Measurements from ENCODE around the gene CYB5A. TPM values are rescaled to one million over a fixed set of nuclear protein-coding genes. Genes with fewer than 3 reads are reported as not detected.

CYB5A gene
- total and polyA plus RNA-seq, 9 of the 15 experiments (the other 6 are each of a cell fraction or from before 2014, with no cell fraction given), result 11.9 to 22.6 (median 14.1) TPM

- TF ChIP-seq ZNF696 (CRISPR knock-in tag; conservative IDR thresholded peaks at IDR 0.05) (no peak), ZFP1 (CRISPR knock-in tag; IDR thresholded peaks at IDR 0.05) (no peak), SOX6 (IDR thresholded peaks at IDR 0.05) (no peak)
- TF ChIP-seq, protein P1, sequence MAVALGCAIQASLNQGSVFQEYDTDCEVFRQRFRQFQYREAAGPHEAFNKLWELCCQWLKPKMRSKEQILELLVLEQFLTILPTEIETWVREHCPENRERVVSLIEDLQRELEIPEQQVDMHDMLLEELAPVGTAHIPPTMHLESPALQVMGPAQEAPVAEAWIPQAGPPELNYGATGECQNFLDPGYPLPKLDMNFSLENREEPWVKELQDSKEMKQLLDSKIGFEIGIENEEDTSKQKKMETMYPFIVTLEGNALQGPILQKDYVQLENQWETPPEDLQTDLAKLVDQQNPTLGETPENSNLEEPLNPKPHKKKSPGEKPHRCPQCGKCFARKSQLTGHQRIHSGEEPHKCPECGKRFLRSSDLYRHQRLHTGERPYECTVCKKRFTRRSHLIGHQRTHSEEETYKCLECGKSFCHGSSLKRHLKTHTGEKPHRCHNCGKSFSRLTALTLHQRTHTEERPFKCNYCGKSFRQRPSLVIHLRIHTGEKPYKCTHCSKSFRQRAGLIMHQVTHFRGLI (CRISPR knock-in tag; IDR thresholded peaks at IDR 0.05), result no peak
Measured at GRCh38 chr18:74265546-74266098, 26.1 kb downstream of the CYB5A start (continued).

- no peaks in the 10 kb centered on the region for H3K36me3 ChIP-seq (ENCODE audit: control insufficient read depth, insufficient read depth, low read length)
- intact Hi-C loops (cut with micrococcal nuclease) (no loop called here), in situ Hi-C loops (cut with MboI) (no loop called here)
- FAIRE-seq (no peak), ATAC-seq (no peak), DNase-seq (ENCODE audit: extremely low read depth in 1 of 4, low spot score in 3 of 4) (no peak)
- no peak overlapping the region for H2AFZ ChIP-seq (ENCODE audit: low read depth, low read length)
- H3K9me1 ChIP-seq (ENCODE audit: control insufficient read depth, insufficient read depth, low read length), result no peaks in the 10 kb centered on the region
- H3K27ac ChIP-seq (ENCODE audit: extremely low read depth, low read depth, low read length), result no peak overlapping the region
- POLR2A ChIA-PET, result interaction anchor here (0.6 to 0.7 kb wide), 2 partner anchors 57 to 1006 kb away, joined by 3 to 4 read pairs; no protein-coding TSS in a partner anchor
- H3K27me3 ChIP-seq (ENCODE audit: control insufficient read depth in 2 of 2, insufficient read depth in 2 of 2, low read length in 2 of 2), result no peaks in the 10 kb centered on the region
- 51% methylated on average over 10 of the region's 10 CpGs for WGBS (ENCODE audit: insufficient coverage, low coverage, missing lambda C conversion rate)
- H3K79me2 ChIP-seq (ENCODE audit: control insufficient read depth, insufficient read depth, low read length), result no peaks in the 10 kb centered on the region
- TF ChIP-seq ARNT (IDR thresholded peaks at IDR 0.05) (no peak), CLOCK (CRISPR knock-in tag; IDR thresholded peaks at IDR 0.05; ENCODE audit: borderline replicate concordance) (no peak), ZBTB8A (IDR thresholded peaks at IDR 0.05; ENCODE audit: partially characterized antibody) (no peak), CBFB (CRISPR knock-in tag; IDR thresholded peaks at IDR 0.05) (no peak), ZNF79 (CRISPR knock-in tag; IDR thresholded peaks at IDR 0.05; ENCODE audit: low read depth) (no peak), RFX5 (IDR thresholded peaks at IDR 0.05; ENCODE audit: low read depth, low read length) (no peak), PKNOX1 (IDR thresholded peaks at IDR 0.05) (peak; percentile 25; the same call in 1 of the 2 replicates)
- TF ChIP-seq, protein P1 (CRISPR knock-in tag; IDR thresholded peaks at IDR 0.05), result no peak
- no peak overlapping the region for H3K4me3 ChIP-seq
- H3K9ac ChIP-seq (ENCODE audit: insufficient read depth in 1 of 2, low read depth in 2 of 2, low read length in 2 of 2), result no peak overlapping the region
- CTCF ChIA-PET (ENCODE audit: low intra/inter-chr PET ratio), result no interaction called here
- no TSS peak for BruUV-seq (replicated peaks)
- no peak overlapping the region for H3K4me2 ChIP-seq (ENCODE audit: insufficient read depth, low read length)
- H4K20me1 ChIP-seq (replicated peaks; ENCODE audit: control insufficient read depth, insufficient read depth, low read length), result no peaks in the 10 kb centered on the region
- peaks cover 0 to 31% of the 10 kb centered on the region in 2 experiments; a peak in 4 of 5 replicates for H3K4me1 ChIP-seq (replicated peaks in 1 of 2; ENCODE audit: control insufficient read depth in 2 of 2, insufficient read depth in 2 of 2, low read length in 2 of 2)
- H3K9me3 ChIP-seq (replicated peaks; ENCODE audit: control insufficient read depth, insufficient read depth, low read depth, low read length), result no peaks in the 10 kb centered on the region
Measured at GRCh38 chr18:74264303-74265020, 27.3 kb downstream of the CYB5A start.
